SW 1271 (cell line): Measurements from ENCODE around the gene ADAMTSL3.
A peak's percentile ranks its signal among the peaks of the same experiment; 100 is the strongest.
"Not testable (repeated sequence)": the region's sequence is repeated elsewhere in the genome, so short reads cannot be mapped to it uniquely, and the experiment has no call there.

Experiments
- DNase-seq, 2 experiments: peaks; one replicate each; lab custom pipeline; 2025; lab: John Stamatoyannopoulos, UW

Gene ADAMTSL3

GRCh38 chr15:83753872-83754493 lies 100.1 kb downstream of the ADAMTSL3 start:
- no peak for DNase-seq

GRCh38 chr15:83757291-83757690 lies 103.4 kb downstream of the ADAMTSL3 start:
- not testable (repeated sequence) for DNase-seq

- no peak for DNase-seq
Observed at GRCh38 chr15:83762367-83762766, 108.4 kb downstream of the ADAMTSL3 start.

GRCh38 chr15:83764201-83764838 lies 110.4 kb downstream of the ADAMTSL3 start:
- no peak for DNase-seq

GRCh38 chr15:83766339-83766738 lies 112.4 kb downstream of the ADAMTSL3 start:
- no peak for DNase-seq

GRCh38 chr15:83767741-83768140 lies 113.8 kb downstream of the ADAMTSL3 start:
- DNase-seq: no peak

- no peak for DNase-seq
Observed at GRCh38 chr15:83769411-83769999, 115.6 kb downstream of the ADAMTSL3 start.

GRCh38 chr15:83775738-83776137 lies 121.8 kb downstream of the ADAMTSL3 start:
- no peak for DNase-seq

GRCh38 chr15:83776986-83777385 lies 123.1 kb downstream of the ADAMTSL3 start:
- no peak for DNase-seq

- DNase-seq: no peak
Observed at GRCh38 chr15:83783227-83783626, 129.3 kb downstream of the ADAMTSL3 start.

GRCh38 chr15:83784975-83785374 lies 131.1 kb downstream of the ADAMTSL3 start:
- DNase-seq: peak in 1 of 2 experiments; percentile 58

GRCh38 chr15:83786336-83786735 lies 132.4 kb downstream of the ADAMTSL3 start:
- DNase-seq: no peak

GRCh38 chr15:83793069-83793468 lies 139.1 kb downstream of the ADAMTSL3 start:
- no peak for DNase-seq

- DNase-seq: no peak
Observed at GRCh38 chr15:83794209-83794608, 140.3 kb downstream of the ADAMTSL3 start.

GRCh38 chr15:83809345-83809744 lies 155.4 kb downstream of the ADAMTSL3 start:
- DNase-seq: no peak

GRCh38 chr15:83810110-83810509 lies 156.2 kb downstream of the ADAMTSL3 start:
- DNase-seq: no peak

- DNase-seq: no peak
Observed at GRCh38 chr15:83813682-83814081, 159.8 kb downstream of the ADAMTSL3 start.

GRCh38 chr15:83815506-83815905 lies 161.6 kb downstream of the ADAMTSL3 start:
- no peak for DNase-seq

GRCh38 chr15:83816124-83816883 lies 162.4 kb downstream of the ADAMTSL3 start:
- no peak for DNase-seq

GRCh38 chr15:83818591-83818990 lies 164.7 kb downstream of the ADAMTSL3 start:
- no peak for DNase-seq

GRCh38 chr15:83830381-83830780 lies 176.5 kb downstream of the ADAMTSL3 start:
- DNase-seq: no peak

GRCh38 chr15:83833569-83833968 lies 179.6 kb downstream of the ADAMTSL3 start:
- DNase-seq: no peak

- no peak for DNase-seq
Observed at GRCh38 chr15:83835479-83835878, 181.6 kb downstream of the ADAMTSL3 start.
